ENCODE results near the gene NCOA5.
A peak's percentile ranks its signal among the peaks of the same experiment; 100 is the strongest.
"Not testable (repeated sequence)": the region's sequence is repeated elsewhere in the genome, so short reads cannot be mapped to it uniquely, and the experiment has no call there.

The NCOA5 gene

GRCh38 chr20:46120136-46120535, 30.4 kb upstream of the NCOA5 start:
- no peak for DNase-seq

- no peak for DNase-seq
Observed at GRCh38 chr20:46119547-46119946, 29.8 kb upstream of the NCOA5 start.

GRCh38 chr20:46119028-46119546, 29.3 kb upstream of the NCOA5 start:
- no peak for DNase-seq

GRCh38 chr20:46118481-46119020, 28.8 kb upstream of the NCOA5 start:
- DNase-seq: no peak

- DNase-seq: peak; percentile 56
Observed at GRCh38 chr20:46117704-46118467, 28.1 kb upstream of the NCOA5 start, which contains the start of gene CD40. TSS of gene CD40 (plus strand) at chr20:46118314. CDS start at chr20:46118344, 30 bp downstream.

GRCh38 chr20:46114449-46114848, 24.7 kb upstream of the NCOA5 start:
- DNase-seq: no peak

- DNase-seq: no peak
Observed at GRCh38 chr20:46113113-46113470, 23.3 kb upstream of the NCOA5 start.

- no peak for DNase-seq
Observed at GRCh38 chr20:46112430-46113112, 22.8 kb upstream of the NCOA5 start.

- DNase-seq: no peak
Observed at GRCh38 chr20:46111836-46112212, 22.1 kb upstream of the NCOA5 start.

- no peak for DNase-seq
Observed at GRCh38 chr20:46111028-46111835, 21.5 kb upstream of the NCOA5 start.

- DNase-seq: no peak
Observed at GRCh38 chr20:46108976-46109375, 19.2 kb upstream of the NCOA5 start.

- DNase-seq: no peak
Observed at GRCh38 chr20:46108435-46108841, 18.7 kb upstream of the NCOA5 start.

- DNase-seq: no peak
Observed at GRCh38 chr20:46107061-46107460, 17.3 kb upstream of the NCOA5 start.

- no peak for DNase-seq
Observed at GRCh38 chr20:46104262-46104661, 14.5 kb upstream of the NCOA5 start.

- DNase-seq: no peak
Observed at GRCh38 chr20:46102940-46103339, 13.2 kb upstream of the NCOA5 start.

GRCh38 chr20:46101957-46102356, 12.2 kb upstream of the NCOA5 start:
- no peak for DNase-seq

GRCh38 chr20:46100988-46101387, 11.2 kb upstream of the NCOA5 start:
- no peak for DNase-seq

GRCh38 chr20:46100444-46100843, 10.7 kb upstream of the NCOA5 start:
- not testable (repeated sequence) for DNase-seq

- DNase-seq: peak; percentile 34
Observed at GRCh38 chr20:46099491-46100287, 9.9 kb upstream of the NCOA5 start.

- no peak for DNase-seq
Observed at GRCh38 chr20:46093531-46093930, 3.8 kb upstream of the NCOA5 start.

GRCh38 chr20:46091622-46092535, 2.1 kb upstream of the NCOA5 start:
- not testable (repeated sequence) for DNase-seq

Data from retina (tissue), 1 donor.